Right ventricle myocardium inferior (tissue), 1 donor: ENCODE results near the gene CDIP1. TPM values are rescaled to one million over a fixed set of nuclear protein-coding genes. Genes with fewer than 3 reads are reported as not detected.

Source experiments
- ATAC-seq: fragments of 200-7000 bp; cut with Tn5 transposase; one replicate; pipeline ENCODE4 v1.9.1; 2020; ENCODE audit warnings: mild to moderate bottlenecking, moderate library complexity
- DNase-seq: peaks from one replicate; pipeline ENCODE4 v3.0.0; 2021; ENCODE audit errors: missing footprints
- intact Hi-C: fragments of 100-400 bp; cut with DNase I; formaldehyde crosslinking; loops from one replicate; pipeline ENCODE4 v1.11.0; 2022
- total RNA-seq: library from RNA; stranded (reverse); fragmentation: NEBNext Ultra II Directional; extraction: Animal tissue kit (Norgen Biotek cat#: 25700); gene quantifications from one replicate; pipeline ENCODE4 v1.2.1, GENCODE V29; 2021
- donor health status: DM: no; HTN: yes; CAD: no; lungs with severe emphysema.

The CDIP1 gene
- total RNA-seq, 1 donor from 2014 or later: 46.3 TPM

DNA sequence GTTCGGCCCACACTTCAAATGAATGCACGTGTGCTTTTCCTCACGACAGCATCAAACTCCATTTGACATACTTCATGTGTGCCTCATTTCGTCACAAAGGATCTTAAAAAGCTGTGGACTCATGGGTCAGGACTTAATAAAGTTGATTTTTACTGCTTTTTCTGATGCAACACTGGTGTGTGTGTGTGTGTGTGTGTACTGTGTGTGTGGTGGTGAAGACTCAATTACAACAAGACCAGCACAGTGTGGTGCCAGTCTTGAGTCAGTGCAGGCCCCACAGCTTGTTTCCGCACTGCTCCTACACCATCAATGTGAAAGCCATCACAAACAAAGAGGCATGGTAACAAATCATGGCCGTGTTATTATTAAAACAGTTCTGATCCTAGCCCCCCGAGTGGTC lies 17.7 kb downstream of the CDIP1 start:
- intact Hi-C loops: no loop called here
- no peak for ATAC-seq
- no peak for DNase-seq

DNA sequence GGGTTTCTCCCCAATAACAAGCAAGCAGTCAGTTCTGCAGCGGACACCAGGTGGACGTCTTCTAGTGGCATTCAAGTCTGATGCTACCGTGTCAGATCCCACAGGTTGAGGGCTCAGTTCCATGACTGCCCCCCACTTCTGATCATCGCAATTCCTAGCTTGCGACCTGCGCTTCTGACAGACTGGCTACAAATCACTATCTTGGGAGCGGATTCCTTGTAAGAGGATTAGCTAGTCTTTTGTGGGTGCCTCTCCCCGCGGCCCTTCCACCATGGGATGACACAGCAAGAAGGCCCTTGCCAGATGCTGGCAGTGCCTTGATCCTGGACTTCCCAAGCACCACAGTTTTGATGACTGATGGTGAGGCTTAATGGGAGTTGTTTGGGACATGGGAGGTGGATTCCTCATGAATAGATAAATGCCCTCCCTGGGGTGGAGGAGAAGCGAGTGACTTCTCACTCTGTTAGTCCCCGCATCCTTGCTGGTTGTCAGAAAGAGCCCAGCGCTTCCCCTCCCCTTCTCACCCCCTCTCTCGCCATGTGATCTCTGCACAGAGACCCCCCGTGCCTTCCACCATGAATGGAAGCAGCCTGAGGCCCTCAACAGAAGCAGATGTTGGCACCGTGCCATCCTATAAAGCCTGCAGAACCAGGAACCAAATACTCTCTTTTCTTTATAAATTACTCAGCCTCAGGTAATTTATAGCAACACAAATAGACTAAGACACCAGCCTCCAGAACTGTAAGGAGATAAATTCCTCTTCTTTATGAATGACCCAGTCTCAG lies 19.1 kb downstream of the CDIP1 start:
- no peak for DNase-seq
- intact Hi-C loops: loop anchor here (5.0 to 10.0 kb wide), 2 partner anchors 68 to 435 kb away; partner anchors contain the start of gene SEC14L5
- ATAC-seq: no peak

DNA sequence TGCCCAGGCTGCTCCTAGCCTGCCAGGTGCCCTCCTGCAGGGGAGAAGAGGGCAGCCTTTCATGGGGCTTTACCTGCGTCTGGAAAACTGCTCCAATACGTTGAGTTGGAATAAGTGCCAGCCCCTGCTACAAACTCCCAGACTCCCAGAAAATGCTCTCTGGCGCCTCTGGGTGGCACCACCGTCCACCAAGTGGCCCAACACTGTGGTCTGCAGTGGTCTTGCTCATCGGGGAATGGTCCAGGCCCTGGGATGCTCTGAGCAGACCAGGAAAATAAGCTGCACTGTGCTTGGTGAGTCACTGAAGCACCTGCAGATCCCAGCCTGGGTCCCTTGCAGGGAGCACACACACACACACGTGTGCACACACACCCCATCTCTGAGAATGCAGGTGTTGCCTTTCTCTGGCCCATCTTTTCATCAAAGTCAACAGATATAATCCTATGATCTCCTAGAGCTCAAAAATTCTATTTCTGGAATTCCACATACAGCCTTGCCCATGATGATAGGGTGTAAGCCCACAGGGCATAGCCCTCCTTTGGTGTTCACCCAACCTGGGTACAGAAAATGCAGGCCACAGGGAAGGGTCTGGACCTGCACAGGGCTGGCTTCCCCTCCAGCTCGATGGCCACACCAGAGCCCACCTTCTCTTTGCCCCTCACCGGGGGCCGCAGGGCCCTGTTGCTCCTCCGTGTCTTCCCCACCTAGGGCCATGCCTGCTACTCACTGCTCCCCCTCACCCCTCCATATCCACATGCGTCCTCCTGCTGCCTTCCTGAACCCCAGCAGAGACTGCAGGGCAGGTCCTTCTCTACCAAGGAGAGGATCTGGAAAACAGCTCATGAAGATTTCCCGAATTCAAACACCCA lies 20.5 kb downstream of the CDIP1 start:
- intact Hi-C loops: loop anchor here (5.0 to 10.0 kb wide), 2 partner anchors 69 to 437 kb away; partner anchors contain the start of gene SEC14L5
- peak; percentile 21 for ATAC-seq
- DNase-seq: no peak

DNA sequence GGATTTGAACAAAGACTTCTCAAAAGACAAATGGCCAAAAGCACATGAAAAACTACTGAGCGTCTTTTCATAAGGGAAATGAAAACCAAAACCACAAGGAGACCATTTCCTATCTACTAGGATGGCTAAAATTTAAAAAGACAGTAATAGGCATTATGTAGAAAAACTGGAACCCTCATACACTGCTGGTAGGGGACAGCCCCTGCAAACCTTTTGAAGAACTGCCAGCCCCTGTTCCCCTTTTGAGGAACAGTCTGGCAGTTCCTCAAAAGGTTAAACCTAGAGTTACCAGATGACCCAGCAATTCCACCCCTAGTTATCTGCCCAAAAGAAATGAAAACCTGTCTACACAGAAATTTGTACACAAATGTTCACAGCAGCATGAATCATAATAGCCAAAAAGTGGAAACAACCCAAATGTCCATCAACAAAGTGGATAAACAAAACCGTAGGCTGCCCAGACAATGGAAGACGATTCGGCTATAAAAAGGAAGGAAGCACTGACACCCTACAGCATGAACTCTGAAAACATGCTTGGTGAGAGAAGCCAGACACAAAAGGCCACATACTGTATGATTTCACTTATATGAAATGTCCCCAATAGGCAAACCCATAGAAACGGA lies 22.9 kb downstream of the CDIP1 start:
- no peak for DNase-seq
- no peak for ATAC-seq
- intact Hi-C loops: loop anchor here (5.0 to 10.0 kb wide), 2 partner anchors 72 to 439 kb away; partner anchors contain the start of gene SEC14L5

DNA sequence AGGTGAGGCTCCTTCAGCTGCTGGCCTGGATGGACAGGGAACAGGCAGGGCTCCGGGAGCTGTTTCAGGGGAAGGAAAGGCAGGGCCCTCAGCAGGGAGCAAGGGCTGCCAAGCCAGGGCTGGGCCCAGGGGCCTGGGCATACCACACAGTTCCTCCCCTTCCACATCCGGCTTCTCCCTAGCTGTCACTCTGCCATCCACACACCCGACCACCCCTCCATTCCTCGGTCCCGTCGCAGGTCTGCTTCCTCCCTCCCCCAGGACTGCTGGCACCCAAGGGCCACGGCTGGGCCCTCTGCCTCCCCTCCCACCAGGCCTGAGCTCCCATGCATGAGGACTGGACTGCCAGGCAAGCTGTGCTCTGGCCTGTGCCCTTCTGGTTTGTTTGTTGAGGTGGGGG lies 24.0 kb downstream of the CDIP1 start:
- ATAC-seq: no peak
- no peak for DNase-seq
- intact Hi-C loops: loop anchor here (5.0 to 10.0 kb wide), 3 partner anchors 37 to 440 kb away; partner anchors contain the start of genes HMOX2 and SEC14L5

DNA sequence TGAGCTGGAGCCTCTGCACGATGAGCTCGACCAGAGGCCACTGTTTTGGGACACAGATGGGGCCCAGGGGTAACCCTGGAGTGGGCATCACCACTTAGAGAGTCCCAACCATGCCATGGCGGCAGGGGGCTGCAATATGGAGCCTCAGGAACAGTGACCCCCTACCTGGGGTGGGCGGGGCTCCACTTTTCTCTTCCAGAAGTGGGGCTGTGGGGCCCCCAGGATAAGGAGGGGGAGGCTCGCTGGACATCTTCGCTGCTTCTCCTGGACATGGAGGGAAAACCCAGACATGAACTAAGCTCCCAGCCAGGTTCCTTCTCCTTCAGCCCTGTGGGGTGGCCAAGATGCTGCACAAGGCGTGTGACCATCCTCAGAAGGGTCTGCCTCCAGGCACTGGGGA lies 24.7 kb downstream of the CDIP1 start:
- DNase-seq (no peak), ATAC-seq (no peak)
- intact Hi-C loops: loop anchor here (5.0 to 10.0 kb wide), 2 partner anchors 37 to 441 kb away; partner anchors contain the start of genes HMOX2 and SEC14L5

DNA sequence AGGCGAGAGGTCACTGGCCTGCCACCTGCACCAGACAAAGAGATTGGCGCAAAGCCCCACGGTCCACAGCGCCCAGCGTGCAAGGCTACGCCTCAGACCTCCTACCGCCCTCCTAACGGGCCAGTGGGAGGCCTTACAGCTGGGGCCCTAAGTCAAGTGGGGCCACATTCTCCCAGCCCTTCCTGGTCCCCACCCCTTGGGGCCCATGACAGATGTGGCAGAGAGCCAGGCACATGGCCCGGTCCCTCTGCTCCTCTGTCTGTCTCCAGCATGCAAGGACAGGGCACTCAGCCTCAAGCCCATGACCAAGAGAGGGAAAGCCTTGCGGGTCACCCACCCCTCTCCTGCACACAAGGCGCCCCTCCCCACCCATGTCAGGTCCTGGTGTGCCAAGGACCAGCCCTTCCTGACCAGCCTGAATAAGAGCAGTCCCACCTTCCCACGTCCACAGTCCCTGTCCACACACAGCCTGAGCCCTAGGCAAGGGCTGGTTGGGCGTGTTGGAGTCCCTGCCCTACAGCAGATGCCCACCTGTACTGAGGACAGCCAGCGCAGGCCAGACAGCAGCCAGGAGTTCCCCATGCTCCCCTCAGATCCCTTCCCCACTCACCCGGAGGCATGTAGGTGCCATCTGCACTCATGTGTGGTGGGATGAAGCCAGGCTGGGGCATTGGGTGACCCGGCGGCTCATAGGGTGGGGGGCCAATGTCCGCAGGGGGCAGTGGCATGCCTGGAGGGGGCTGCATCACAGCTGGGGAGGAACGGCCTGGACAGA lies 25.3 kb downstream of the CDIP1 start:
- peak; percentile 3 for ATAC-seq
- intact Hi-C loops: loop anchor here (5.0 to 10.0 kb wide), 2 partner anchors 36 to 442 kb away; partner anchors contain the start of genes HMOX2 and SEC14L5
- DNase-seq: no peak

DNA sequence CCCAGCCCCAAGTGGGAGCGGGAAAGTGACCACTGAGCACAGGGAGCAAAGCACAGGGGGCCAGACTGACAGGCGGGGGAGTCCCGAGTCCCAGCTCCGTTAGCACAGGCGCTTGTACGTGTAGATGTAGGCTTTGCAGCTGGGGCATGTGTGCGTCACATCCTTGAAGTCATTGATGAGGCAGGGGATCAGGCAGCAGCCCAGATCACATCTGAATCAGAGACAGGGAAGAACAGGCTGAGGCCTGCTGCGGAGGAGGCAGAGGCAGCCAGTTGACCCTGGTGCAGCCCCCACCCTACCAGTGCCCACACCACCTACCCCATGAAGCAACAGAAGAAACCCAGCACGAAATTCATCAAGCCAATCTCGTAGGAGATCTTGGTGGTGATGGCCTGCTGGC lies 26.1 kb downstream of the CDIP1 start:
- DNase-seq (no peak), ATAC-seq (no peak)
- intact Hi-C loops: loop anchor here (5.0 to 10.0 kb wide), 2 partner anchors 35 to 442 kb away; partner anchors contain the start of genes HMOX2 and SEC14L5

DNA sequence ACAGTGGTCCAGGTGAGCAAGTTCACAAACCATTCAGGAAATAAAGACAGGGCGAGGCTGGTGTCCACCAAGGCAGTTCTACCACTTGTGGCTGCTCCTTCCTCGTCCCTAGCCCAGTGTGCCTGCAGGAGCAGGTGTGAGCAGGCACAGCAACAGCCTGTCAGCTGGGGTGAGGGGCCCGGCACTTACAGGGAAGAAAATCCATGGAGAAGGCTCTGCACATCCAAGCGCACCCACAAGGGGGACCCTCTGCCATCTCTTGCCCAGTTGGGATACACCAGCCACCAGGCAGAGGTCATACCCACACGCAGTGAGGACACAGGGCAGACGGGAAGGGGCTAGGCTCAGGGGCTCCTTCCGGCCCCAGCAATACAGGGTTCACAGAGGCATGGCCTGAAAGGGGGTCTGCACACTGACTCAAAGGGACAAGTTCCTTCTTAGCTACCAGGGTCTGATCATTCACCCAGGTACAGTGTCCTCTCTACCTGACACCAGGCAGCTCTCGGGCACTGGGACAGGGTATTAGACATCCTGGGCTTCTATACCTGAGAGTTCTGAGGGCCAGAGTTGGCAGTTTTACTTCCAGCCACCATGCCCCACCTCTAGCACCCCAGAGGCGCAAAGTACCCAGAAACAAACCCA lies 27.0 kb downstream of the CDIP1 start:
- ATAC-seq: peak; percentile 64
- no peak for DNase-seq
- intact Hi-C loops: loop anchor here (5.0 to 10.0 kb wide), 2 partner anchors 34 to 443 kb away; partner anchors contain the start of genes HMOX2 and SEC14L5

DNA sequence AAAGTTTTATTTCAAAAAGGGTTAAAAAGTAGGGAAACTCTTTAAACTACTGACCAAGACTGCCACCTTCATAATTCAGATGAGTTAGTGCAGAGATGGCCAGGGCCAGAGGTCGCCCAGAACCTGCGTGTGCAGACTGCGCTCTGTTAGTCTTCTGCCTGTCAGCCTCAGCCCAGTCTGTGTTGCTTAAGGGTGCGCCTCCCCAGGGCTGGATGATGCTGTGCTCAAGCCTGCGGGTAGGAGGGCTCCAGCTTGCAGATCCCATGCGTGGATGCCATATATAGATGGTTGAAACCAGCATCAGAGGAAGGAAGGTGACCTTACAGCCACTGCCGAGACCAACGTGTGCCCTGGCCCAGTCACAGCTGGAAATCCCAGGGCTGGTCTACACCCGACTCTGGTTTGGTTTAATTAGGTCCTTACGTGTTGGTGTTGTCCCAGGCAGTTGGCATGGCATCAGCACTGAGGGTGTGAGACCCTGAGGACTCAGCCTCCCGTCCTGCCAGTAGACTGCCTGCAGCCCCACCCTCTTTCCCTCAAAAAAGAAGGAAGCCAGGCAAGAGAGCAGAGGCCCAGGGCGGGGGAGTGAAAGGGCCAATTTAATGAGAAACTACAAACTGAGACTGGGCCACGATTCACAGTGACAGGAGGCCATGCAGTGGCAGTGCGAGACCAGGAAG lies 27.7 kb downstream of the CDIP1 start:
- DNase-seq: no peak
- peak; percentile 17 for ATAC-seq
- intact Hi-C loops: loop anchor here (5.0 to 10.0 kb wide), 2 partner anchors 34 to 444 kb away; partner anchors contain the start of genes HMOX2 and SEC14L5

DNA sequence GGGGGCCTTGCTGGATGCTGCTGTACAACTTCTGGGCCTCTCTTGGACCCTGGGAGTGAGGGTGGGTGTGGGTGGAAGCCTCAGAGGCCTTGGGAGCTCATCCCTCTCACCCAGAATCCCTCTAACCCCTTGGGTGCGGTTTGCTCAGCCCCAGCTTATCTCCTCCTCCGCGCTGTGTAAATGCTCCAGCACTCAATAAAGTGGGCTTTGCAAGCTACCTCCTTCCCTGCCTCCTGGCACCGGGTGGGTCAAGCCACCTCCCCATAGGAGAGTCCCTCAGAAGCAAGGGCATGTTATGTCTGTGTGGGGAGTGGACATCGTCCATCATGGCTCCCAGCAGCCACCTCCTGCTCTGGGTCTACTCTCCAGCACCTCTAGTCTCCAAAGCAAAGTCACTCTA lies 28.4 kb downstream of the CDIP1 start:
- DNase-seq (no peak), ATAC-seq (no peak)
- intact Hi-C loops: loop anchor here (5.0 to 10.0 kb wide), 2 partner anchors 33 to 445 kb away; partner anchors contain the start of genes HMOX2 and SEC14L5

DNA sequence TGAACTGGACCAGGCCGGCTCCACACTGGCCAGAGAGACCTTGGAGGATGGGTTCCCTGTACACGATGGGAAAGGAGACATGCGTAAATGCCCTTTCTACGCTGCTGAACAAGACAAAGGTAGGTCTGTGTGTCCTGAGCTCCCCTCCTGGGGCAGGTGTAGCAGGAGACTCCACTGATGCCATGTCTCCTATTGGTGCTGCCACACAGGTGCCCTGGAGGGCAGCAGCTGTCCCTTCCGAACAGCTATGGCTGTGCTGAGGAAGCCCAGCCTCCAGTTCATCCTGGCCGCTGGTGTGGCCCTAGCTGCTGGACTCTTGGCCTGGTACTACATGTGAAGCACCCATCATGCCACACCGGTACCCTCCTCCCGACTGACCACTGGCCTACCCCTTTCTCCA lies 29.2 kb downstream of the CDIP1 start:
- ATAC-seq (no peak), DNase-seq (no peak)
- intact Hi-C loops: no loop called here

DNA sequence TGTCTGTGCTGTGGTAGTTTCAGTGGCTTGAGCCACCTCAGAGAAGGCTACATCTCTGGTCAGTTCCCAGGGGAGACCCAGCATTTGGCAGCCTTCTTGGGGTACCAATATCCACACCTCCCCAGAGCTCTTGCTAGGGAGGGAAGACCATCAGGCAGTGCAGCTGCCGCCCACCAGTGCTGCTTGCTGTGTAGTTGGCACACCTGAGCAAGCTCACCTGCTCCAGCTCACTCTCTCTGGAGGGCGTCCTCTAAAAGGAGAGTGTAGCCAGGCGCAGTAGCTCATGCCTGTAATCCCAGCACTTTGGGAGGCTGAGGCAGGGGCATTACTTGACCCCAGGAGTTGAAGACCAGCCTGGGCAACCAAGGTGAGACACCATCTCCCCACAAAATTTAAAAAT lies 29.8 kb downstream of the CDIP1 start:
- no peak for ATAC-seq
- intact Hi-C loops: no loop called here
- DNase-seq: no peak

DNA sequence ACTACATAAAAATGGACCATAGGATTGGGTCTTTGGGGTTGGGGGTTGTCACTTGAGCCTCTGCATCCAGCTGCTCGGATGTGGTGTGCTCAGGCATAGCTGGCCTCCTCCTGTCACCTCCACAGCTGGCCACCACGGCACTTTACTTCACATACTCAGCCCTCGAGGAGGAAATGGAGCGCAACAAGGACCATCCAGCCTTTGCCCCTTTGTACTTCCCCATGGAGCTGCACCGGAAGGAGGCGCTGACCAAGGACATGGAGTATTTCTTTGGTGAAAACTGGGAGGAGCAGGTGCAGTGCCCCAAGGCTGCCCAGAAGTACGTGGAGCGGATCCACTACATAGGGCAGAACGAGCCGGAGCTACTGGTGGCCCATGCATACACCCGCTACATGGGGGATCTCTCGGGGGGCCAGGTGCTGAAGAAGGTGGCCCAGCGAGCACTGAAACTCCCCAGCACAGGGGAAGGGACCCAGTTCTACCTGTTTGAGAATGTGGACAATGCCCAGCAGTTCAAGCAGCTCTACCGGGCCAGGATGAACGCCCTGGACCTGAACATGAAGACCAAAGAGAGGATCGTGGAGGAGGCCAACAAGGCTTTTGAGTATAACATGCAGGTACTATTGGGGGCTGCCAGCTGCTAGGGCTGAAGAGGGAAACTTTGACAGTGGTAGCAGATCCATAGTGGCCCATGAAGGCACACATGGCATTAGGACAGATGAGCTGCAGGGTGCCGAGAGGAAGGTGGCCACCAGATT lies 30.8 kb downstream of the CDIP1 start:
- intact Hi-C loops: loop anchor here (2.0 kb wide), 1 partner anchor 41 kb away; no protein-coding TSS in a partner anchor
- no peak for DNase-seq
- ATAC-seq: no peak

DNA sequence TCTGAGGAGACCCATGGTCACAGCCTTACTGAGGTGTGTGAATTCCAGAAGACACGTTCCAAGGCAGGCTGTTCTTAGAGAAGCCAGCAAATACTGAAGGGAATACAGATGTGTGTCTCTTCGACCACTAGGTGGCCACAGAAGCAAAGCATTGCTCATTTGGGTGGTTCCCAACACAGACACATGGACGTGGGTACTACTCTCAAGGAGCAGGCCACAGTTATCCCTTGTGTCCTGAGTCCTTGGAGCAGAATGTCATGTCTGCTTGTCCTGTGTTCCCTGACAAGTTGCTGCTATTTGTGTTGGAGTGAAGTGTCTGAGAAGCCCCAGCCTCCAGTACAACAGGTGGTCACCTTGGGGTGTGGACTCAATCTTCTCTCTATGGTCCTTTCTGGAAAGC lies 32.1 kb downstream of the CDIP1 start:
- intact Hi-C loops: loop anchor here (2.0 kb wide), 1 partner anchor 42 kb away; no protein-coding TSS in a partner anchor
- DNase-seq (no peak), ATAC-seq (peak; percentile 69)
